Psoas muscle (tissue), 8 donors: ENCODE data around the gene DLGAP1. TPM values are rescaled to one million over a fixed set of nuclear protein-coding genes. Genes with fewer than 3 reads are reported as not detected.

ENCODE experiments used
- ATAC-seq, 4 donors: fragments of 200-7000 bp; cut with Tn5 transposase; one replicate each; pipeline ENCODE4 v1.9.1; 2020; ENCODE audit warnings: moderate library complexity in 3 of 4, mild to moderate bottlenecking in 2 of 4
- DNase-seq, 2 donors: peaks; one replicate each; pipeline ENCODE4 v3.0.0-alpha.2; 2020
- H3K27ac ChIP-seq: fragments of 200-600 bp; one replicate; pipeline ENCODE4 v1.8.0; 2022
- H3K27me3 ChIP-seq, 3 donors: fragments of 200-600 bp in 1 of 3; one replicate each; pipeline versions ENCODE4 v1.6.1 to v1.8.0; 2013 to 2022; ENCODE audit warnings: low read length in 2 of 3, mild to moderate bottlenecking in 2 of 3, moderate library complexity in 1 of 3; ENCODE audit not compliant: insufficient read depth in 3 of 3
- H3K36me3 ChIP-seq, 2 donors: fragments of 200-600 bp in 1 of 2; one replicate each; pipeline versions ENCODE4 v1.6.1 to v1.8.0; 2013 to 2022; ENCODE audit warnings: low read depth in 1 of 2, mild to moderate bottlenecking in 1 of 2, moderate library complexity in 1 of 2; ENCODE audit not compliant: insufficient read depth in 1 of 2
- H3K4me1 ChIP-seq: fragments of 200-600 bp; one replicate; pipeline ENCODE4 v1.8.0; 2022
- H3K4me3 ChIP-seq: fragments of 200-600 bp; one replicate; pipeline ENCODE4 v1.8.0; 2022; ENCODE audit warnings: mild to moderate bottlenecking
- H3K9me3 ChIP-seq: fragments of 200-600 bp; one replicate; pipeline ENCODE4 v1.8.0; 2022
- CTCF ChIP-seq: fragments of 200-600 bp; IDR thresholded peaks from one replicate; pipeline ENCODE4 v1.8.0; 2022; ENCODE audit warnings: antibody characterized with exemption
- WGBS, 3 donors: extraction: QIAGEN DNeasy Blood & Tissue Kit; methylation state at CpG; one replicate each; pipeline versions ENCODE4 v1.1.6 to v1.1.7; 2013; 5-methylcytosine and 5-hydroxymethylcytosine counted together
- intact Hi-C, 2 donors: fragments of 100-400 bp; cut with DNase I; formaldehyde crosslinking; loops; one replicate each; pipeline versions ENCODE4 v1.11.0 to v1.14.2; 2022
- polyA plus RNA-seq, 3 donors: library from polyadenylated mRNA; stranded (reverse); fragments of 200-250 nt; gene quantifications; one replicate each; pipeline ENCODE4 v1.2.3, GENCODE V29; 2013
- total RNA-seq, 4 donors: library from RNA; stranded (reverse); fragmentation: NEBNext Ultra II Directional in 2 of 4; extraction: Animal tissue kit (Norgen Biotek cat#: 25700) in 2 of 4; gene quantifications; one replicate each; pipeline versions ENCODE4 v1.2.1 to v1.2.4, GENCODE V29; 2021 to 2023
- donor health status: healthy with polysubstance abuse.
- donor health status: DM: no; HTN: no; CAD: no; lungs with moderate emphysema.
- donor health status: Bipolar disorder and iron deficiency.
- donor health status: healthy.
- donor health status: DM: yes; HTN: yes; CAD: no.
- donor health status: DM: no; HTN: no; CAD: no.
- donor health status: DM: no; HTN: no; CAD: no.
- donor health status: DM: yes; HTN: yes; CAD: no.

Gene DLGAP1
- total and polyA plus RNA-seq, 7 donors, result 0.09 to 0.26 (median 0.16) TPM; not detected in 1

- WGBS, 3 donors, result 55 to 63% (median 55%) methylated on average over 4 of the region's 4 CpGs
- no peaks in the 10 kb centered on the region for H3K9me3 ChIP-seq
- intact Hi-C loops, result no loop called here
These were observed 97.5 kb downstream of the DLGAP1 start for GRCh38 chr18:4357579-4357978.

GRCh38 chr18:4356929-4357328 lies 98.2 kb downstream of the DLGAP1 start:
- Histone ChIP-seq H3K36me3 (no peaks in the 10 kb centered on the region), H3K9me3 (no peaks in the 10 kb centered on the region), H3K27me3 (no peaks in the 10 kb centered on the region), H3K27ac (no peak overlapping the region), H3K4me3 (no peak overlapping the region), H3K4me1 (no peaks in the 10 kb centered on the region)
- no peak for ATAC-seq
- 83 to 91% (median 87%) methylated on average over 6 of the region's 6 CpGs for WGBS, 3 donors
- DNase-seq, result no peak
- TF ChIP-seq CTCF, result no peak
- intact Hi-C loops, result no loop called here

More at GRCh38 chr18:4357579-4357978, 97.5 kb downstream of the DLGAP1 start:
- Histone ChIP-seq H3K27me3 (no peaks in the 10 kb centered on the region), H3K27ac (no peak overlapping the region), H3K36me3 (no peaks in the 10 kb centered on the region), H3K4me3 (no peak overlapping the region), H3K4me1 (no peaks in the 10 kb centered on the region)
- no peak for DNase-seq
- ATAC-seq, result no peak
- TF ChIP-seq CTCF, result no peak

DNA sequence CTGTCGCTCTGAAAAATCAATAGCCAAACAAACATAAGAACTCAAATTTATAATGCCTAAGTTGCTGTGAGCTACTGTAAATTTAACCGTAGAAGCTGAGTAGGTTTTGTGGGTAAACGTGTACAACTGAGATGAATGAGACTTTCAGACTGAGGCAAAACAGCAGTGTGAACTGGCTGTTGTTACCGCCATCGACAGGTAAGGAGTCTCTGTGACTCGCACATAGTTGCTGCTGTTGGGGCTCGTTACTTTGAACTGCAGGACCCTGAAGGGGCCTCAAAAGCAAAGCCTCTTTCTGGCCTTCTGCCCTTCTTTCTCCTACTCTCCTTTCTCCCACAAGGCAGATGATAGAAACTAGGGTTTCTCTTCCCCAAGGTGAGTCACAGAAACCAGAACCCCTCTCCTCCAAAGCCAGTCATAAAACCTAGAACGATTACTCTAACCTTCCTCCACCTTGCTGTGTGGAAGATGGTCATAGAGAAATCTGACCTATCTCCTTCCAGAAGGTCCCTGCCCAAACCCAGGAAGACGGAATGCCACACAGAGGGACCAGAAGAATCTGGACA lies 101.2 kb downstream of the DLGAP1 start:
- H3K27me3 ChIP-seq, result no peaks in the 10 kb centered on the region
- H3K4me1 ChIP-seq, result no peaks in the 10 kb centered on the region
- intact Hi-C loops, result no loop called here
- TF ChIP-seq CTCF, result no peak
- H3K27ac ChIP-seq, result no peak overlapping the region
- WGBS, 3 donors, result 37 to 44% (median 38%) methylated on average over 9 of the region's 9 CpGs
- no peaks in the 10 kb centered on the region for H3K36me3 ChIP-seq
- ATAC-seq, result no peak
- no peak overlapping the region for H3K4me3 ChIP-seq
- DNase-seq, result no peak
- no peaks in the 10 kb centered on the region for H3K9me3 ChIP-seq

DNA sequence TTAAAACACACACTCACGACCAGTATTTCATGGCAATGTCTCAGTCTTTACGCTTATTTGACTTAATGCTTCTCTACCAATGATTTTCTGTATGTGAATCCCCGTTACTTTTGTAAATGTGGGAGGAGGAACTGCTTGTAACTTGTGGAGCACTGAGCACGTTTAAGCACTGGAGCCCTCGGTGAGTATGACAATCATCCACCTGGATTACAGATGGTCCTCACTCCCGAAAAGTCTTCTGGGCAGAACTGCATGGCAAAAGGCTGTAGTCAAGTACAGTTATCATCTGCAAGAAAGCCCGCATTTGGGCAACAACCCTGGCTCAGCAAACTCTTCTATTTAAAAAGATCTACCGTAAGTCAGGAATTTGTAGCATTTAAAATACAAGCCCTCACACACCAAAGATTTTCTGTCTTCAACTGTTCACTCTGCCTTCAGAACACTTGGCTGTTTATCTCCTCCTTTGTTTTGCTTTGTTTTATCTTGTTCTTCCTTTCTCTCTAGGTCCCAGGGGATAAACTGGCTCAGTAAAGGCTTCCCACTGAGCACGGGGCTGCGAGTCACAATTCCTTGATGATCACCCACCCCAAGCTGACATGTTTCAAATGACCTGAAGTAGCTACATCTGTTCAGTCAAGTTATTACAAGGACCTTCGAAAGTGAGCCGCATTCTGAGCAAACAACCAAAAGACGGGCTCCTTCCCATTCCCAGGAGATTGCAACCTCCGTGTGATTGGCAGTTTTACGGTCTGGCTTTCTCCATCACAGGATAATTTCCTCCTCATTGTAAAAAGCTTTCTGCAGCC lies 102.2 kb downstream of the DLGAP1 start:
- no peak for DNase-seq
- Histone ChIP-seq H3K4me3 (no peak overlapping the region), H3K27ac (no peak overlapping the region), H3K36me3 (no peaks in the 10 kb centered on the region), H3K4me1 (no peaks in the 10 kb centered on the region), H3K27me3 (no peaks in the 10 kb centered on the region), H3K9me3 (no peaks in the 10 kb centered on the region)
- no peak for ATAC-seq
- 26 to 31% (median 29%) methylated on average over 15 of the region's 15 CpGs for WGBS, 3 donors
- intact Hi-C loops, result no loop called here
- no peak for TF ChIP-seq CTCF
